ENCODE data around the gene ADAMTS9.

ADAMTS9 gene

GRCh38 chr3:64651741-64652241, 36.0 kb downstream of the ADAMTS9 start:
- DNase-seq (ENCODE audit: low spot score): no peak

- DNase-seq (ENCODE audit: low spot score): no peak
Measured at GRCh38 chr3:64651303-64651702, 36.5 kb downstream of the ADAMTS9 start.

DNA sequence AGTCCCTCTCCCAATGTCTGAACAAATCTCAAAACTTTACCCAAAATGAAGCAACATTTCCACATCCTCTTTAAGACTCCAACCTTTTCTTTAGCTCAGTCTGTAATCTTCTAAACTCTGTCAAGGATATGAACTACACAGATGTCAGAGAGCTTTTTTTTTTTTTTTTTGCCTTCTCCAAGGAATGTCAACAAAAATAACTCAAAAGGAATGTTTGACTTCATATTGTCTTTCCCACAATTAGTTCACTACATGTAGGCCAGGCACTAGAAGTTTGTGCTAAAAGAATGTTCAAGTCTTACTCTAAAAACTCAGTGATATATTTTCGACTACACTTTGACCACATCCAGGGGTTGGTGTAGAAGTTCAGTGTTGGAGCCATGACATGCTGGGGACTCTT, 37.1 kb downstream of the ADAMTS9 start:
- no peak for DNase-seq (ENCODE audit: low spot score)

DNA sequence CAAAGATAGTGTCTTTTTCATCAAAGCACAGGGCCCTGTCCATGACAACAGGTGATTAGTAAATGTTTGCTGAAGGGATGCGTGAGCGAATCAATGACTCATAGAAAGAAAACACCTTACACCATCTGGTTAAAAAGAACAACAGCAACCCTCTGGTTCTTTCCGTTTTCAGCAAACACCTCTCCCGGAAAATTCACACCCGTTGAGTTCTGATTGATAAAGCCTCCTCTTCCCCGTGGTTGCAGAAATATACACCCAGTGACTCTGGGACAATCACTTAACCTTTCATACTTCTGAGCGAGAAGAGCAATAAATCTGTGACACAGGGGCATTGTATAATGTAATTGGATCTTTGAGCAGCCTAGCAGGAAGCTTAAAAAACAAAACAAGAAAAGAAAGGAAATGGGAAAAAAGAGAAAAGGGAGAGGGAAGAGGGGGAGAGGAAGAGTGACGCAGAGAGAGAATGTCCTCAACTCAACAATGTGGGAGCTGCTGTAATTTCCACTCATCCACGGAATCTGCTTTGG, 37.6 kb downstream of the ADAMTS9 start:
- DNase-seq (ENCODE audit: low spot score): no peak

GRCh38 chr3:64648927-64649906, 38.6 kb downstream of the ADAMTS9 start:
- DNase-seq (ENCODE audit: low spot score): no peak

DNA sequence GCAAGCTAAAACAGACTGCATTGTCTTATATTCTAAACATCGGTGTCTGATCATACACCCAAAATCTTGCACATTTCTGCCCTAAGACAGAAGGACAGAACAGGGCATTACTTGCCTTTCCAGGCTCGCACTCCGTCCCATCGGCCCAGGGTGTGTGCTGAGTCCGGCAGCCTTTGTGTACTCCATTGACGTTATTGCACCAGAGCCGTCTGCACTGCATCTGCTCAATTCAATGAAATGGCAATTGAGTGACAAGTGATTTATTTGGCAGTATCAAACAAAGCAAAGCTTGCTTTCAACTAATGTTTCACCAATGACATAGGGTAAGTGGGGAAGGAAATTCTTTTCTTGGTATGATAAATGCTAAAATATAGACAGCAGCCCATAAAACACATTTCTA, 40.0 kb downstream of the ADAMTS9 start:
- DNase-seq (ENCODE audit: low spot score): no peak

- no peak for DNase-seq (ENCODE audit: low spot score)
Measured at GRCh38 chr3:64645243-64645642, 42.6 kb downstream of the ADAMTS9 start.

DNA sequence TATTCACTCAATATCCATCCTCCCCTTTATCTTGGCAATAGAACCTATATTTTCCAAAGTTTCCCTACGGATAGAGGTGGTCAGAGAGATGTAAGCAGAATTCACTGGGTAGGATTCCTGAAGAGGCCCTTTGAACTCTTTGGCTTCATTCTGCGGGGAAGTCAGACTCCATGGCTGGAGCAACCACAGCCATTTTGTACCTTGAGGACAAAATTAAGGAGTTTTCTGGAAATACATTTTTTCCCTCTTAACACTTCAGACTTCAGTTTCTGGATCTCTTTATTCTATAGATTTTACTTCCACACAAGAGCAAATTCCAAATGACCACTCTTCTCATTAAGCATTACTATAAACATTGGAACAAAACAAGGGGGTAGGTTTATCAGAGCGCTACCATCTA, 43.3 kb downstream of the ADAMTS9 start:
- DNase-seq (ENCODE audit: low spot score): no peak

- no peak for DNase-seq (ENCODE audit: low spot score)
Measured at GRCh38 chr3:64642327-64643151, 45.3 kb downstream of the ADAMTS9 start.

GRCh38 chr3:64638981-64639481, 48.8 kb downstream of the ADAMTS9 start:
- no peak for DNase-seq (ENCODE audit: low spot score)

DNA sequence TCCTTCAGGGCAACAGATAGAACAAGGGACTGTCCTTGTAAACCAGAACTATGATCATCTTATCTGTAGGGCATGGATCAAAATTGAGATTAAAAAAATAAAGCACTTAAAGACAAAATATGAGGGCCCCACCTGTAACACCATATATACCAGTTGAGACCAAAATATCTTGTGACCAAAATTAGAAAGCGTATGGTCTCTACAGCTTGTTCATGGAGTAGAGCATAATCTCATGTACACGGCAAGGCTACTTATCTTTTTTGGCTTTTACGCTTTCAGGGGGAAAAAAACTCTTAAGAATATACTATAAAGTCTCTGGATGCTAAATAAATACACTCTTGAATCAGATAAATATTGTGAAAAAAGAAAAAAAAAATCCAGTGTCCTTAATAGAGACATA, 49.3 kb downstream of the ADAMTS9 start:
- DNase-seq (ENCODE audit: low spot score): no peak

GRCh38 chr3:64634417-64634816, 53.4 kb downstream of the ADAMTS9 start:
- DNase-seq (ENCODE audit: low spot score): no peak

- DNase-seq (ENCODE audit: low spot score): no peak
Measured at GRCh38 chr3:64631951-64632350, 55.8 kb downstream of the ADAMTS9 start.

- no peak for DNase-seq (ENCODE audit: low spot score)
Measured at GRCh38 chr3:64627471-64628321, 60.1 kb downstream of the ADAMTS9 start.

DNA sequence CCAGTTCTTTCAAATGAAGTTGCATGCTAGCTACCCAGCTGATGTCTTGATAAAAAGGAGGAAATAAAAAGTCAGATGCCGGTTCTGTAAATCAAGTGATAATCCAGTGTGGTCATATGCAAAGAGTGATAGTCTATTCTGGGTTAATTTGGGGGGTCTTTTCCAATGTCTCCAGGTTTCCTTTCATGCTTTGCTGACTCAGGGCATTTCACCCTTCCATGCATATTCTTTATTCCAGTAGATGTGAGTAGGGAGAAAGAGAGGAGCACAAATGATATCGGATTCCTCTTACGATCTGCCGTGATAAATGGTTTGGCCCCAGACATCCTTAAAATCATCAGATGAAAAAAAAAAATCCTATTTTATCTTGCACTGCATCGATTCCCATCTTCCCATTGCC, 60.8 kb downstream of the ADAMTS9 start:
- no peak for DNase-seq (ENCODE audit: low spot score)

GRCh38 chr3:64625381-64625780, 62.4 kb downstream of the ADAMTS9 start:
- DNase-seq (ENCODE audit: low spot score): no peak

GRCh38 chr3:64623125-64623524, 64.7 kb downstream of the ADAMTS9 start:
- DNase-seq (ENCODE audit: low spot score): no peak

DNA sequence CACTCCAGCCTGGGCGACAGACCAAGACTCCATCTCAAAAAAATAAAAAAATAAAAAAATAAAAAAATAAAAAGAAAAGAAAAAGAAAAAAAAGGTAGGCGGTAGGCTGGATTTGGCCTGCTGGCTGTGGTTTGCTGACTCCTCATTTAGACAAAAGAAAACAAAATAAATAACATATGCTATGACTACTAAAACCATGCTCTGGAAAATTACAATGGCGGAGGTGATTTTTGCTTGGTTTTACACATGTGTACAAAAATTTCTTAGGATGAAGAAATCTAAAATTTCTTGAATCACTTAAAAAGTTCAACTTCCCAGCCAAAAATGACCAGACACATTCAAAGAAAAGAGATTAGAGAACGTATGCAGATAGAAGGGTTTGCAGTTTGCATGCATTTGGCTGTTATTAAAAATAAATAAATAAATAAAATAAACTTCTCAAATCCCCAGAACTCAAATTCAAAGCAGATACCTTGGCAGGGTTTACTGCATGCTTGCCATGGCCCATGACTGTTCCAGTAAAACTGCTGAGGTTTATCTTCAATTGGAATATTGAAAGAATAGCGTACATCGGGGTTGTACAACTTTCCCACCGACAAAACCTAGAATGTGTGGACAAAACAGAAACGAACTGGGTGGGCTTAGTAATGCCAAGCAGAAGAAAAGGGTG, 65.9 kb downstream of the ADAMTS9 start:
- no peak for DNase-seq (ENCODE audit: low spot score)

- no peak for DNase-seq (ENCODE audit: low spot score)
Measured at GRCh38 chr3:64621275-64621674, 66.5 kb downstream of the ADAMTS9 start.

- DNase-seq (ENCODE audit: low spot score): no peak
Measured at GRCh38 chr3:64620020-64620419, 67.8 kb downstream of the ADAMTS9 start.

DNA sequence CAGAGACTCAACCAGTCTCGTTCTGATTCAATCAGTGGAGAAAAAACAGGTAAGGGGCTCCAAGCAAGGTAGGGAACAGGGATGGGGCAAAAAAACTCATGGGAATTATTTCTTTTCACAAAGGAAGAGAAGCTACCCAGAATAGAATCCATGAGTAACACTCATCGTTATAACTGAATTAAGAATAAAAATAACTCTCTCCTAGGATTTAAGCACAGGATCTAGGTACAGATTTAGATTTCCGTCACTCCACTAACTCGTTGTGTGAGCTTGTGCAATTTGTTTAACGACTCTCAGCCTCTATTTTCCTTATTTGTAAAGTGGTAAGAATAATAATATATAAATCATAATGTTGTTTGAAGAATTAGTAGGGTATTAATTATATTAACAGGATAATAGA, 68.6 kb downstream of the ADAMTS9 start:
- DNase-seq (ENCODE audit: low spot score): no peak

All from cerebellar cortex (tissue), 1 donor.